ENCODE measurements around the gene FBXO27.

- no peak for TF ChIP-seq CTCF (IDR thresholded peaks at IDR 0.05)
- TF ChIP-seq POLR2A (IDR thresholded peaks at IDR 0.05) = no peak
These were observed 20.5 kb upstream of the FBXO27 start for GRCh38 chr19:39052846-39053245.
